ENCODE results near the gene CCNG2. TPM values are rescaled to one million over a fixed set of nuclear protein-coding genes. Genes with fewer than 3 reads are reported as not detected.

Gene CCNG2
- total RNA-seq, 5 donors from 2014 or later (not counting 1 experiment from before 2014, with no cell fraction given) = 18.9 to 25.5 (median 23.0) TPM

- peak overlapping the region; percentile 62 to 92 for H3K4me3 ChIP-seq (ENCODE audit: control insufficient read depth in 1 of 2, extremely low read depth in 1 of 2, low read length in 1 of 2)
Measured at GRCh38 chr4:77155631-77156452, 1.2 kb upstream of the CCNG2 start.

GRCh38 chr4:77156533-77156911 lies 485 bp upstream of the CCNG2 start:
- Mint-ChIP-seq H3K36me3 (peaks cover 4% of the 10 kb centered on the region), H3K4me1 (peaks cover 35 to 51% (median 38%) of the 10 kb centered on the region in 3 donors), H3K4me3 (peak overlapping the region; percentile 94 to 99 (median 95)), H3K27me3 (peaks cover 0 to 3% of the 10 kb centered on the region in 2 donors), H3K9me3 (no peaks in the 10 kb centered on the region), H3K27ac (peak overlapping the region; percentile 94 to 99)
- H3K4me1 ChIP-seq (ENCODE audit: control insufficient read depth in 1 of 2, extremely low read depth in 1 of 2, insufficient read depth in 2 of 2, low read length in 2 of 2) = peaks cover 20 to 34% of the 10 kb centered on the region in 2 experiments
- DNase-seq (peak in 34 of 35 experiments; percentile 88 to 99 (median 97)), ATAC-seq (replicated peaks in 1 of 4) (peak; percentile 93 to 95 (median 94))
- H3K36me3 ChIP-seq (ENCODE audit: control insufficient read depth in 2 of 2, extremely low read depth in 1 of 2, insufficient read depth in 1 of 2, low read length in 1 of 2) = peaks cover 0 to 4% of the 10 kb centered on the region in 2 donors
- ChIA-PET CTCF (interaction anchor here in 1 of 2 donors (1.8 kb wide), 1 partner anchor 47 kb away, joined by 4 read pairs; no protein-coding TSS in a partner anchor), POLR2A (interaction anchor here in 1 of 2 donors (0.5 kb wide), 1 partner anchor 82 kb away, joined by 5 read pairs; no protein-coding TSS in a partner anchor)
- H3K27ac ChIP-seq (ENCODE audit: low read length) = peak overlapping the region; percentile 67
- peak overlapping the region; percentile 74 to 92 for H3K4me3 ChIP-seq (ENCODE audit: control insufficient read depth in 1 of 2, extremely low read depth in 1 of 2, low read length in 1 of 2)
- no peaks in the 10 kb centered on the region for H3K27me3 ChIP-seq (replicated peaks in 1 of 2; ENCODE audit: control insufficient read depth in 2 of 2, extremely low read depth in 1 of 2, insufficient read depth in 2 of 2, low read length in 1 of 2)
- WGBS (ENCODE audit: insufficient coverage) = 0% methylated on average over 17 of the region's 17 CpGs
- no peaks in the 10 kb centered on the region for H3K9me3 ChIP-seq

More at GRCh38 chr4:77155631-77156452, 1.2 kb upstream of the CCNG2 start:
- Mint-ChIP-seq H3K4me1 (peaks cover 35 to 51% (median 38%) of the 10 kb centered on the region in 3 donors), H3K27ac (peak overlapping the region; percentile 94 to 99), H3K4me3 (peak overlapping the region; percentile 94 to 99 (median 95)), H3K27me3 (peaks cover 0 to 3% of the 10 kb centered on the region in 2 donors), H3K36me3 (peaks cover 4% of the 10 kb centered on the region), H3K9me3 (no peaks in the 10 kb centered on the region)
- WGBS (ENCODE audit: insufficient coverage) = 100% methylated on average over 1 of the region's 15 CpGs
- Histone ChIP-seq H3K9me3 (no peaks in the 10 kb centered on the region), H3K27ac (ENCODE audit: low read length) (peak overlapping the region; percentile 40), H3K36me3 (ENCODE audit: control insufficient read depth in 2 of 2, extremely low read depth in 1 of 2, insufficient read depth in 1 of 2, low read length in 1 of 2) (peaks cover 0 to 4% of the 10 kb centered on the region in 2 donors), H3K4me1 (ENCODE audit: control insufficient read depth in 1 of 2, extremely low read depth in 1 of 2, insufficient read depth in 2 of 2, low read length in 2 of 2) (peaks cover 20 to 34% of the 10 kb centered on the region in 2 experiments), H3K27me3 (replicated peaks in 1 of 2; ENCODE audit: control insufficient read depth in 2 of 2, extremely low read depth in 1 of 2, insufficient read depth in 2 of 2, low read length in 1 of 2) (peaks cover 0 to 3% of the 10 kb centered on the region in 2 experiments)
- DNase-seq (no peak), ATAC-seq (replicated peaks in 1 of 4) (no peak)
- POLR2A ChIA-PET = interaction anchor here (0.5 to 1.0 kb wide), 5 partner anchors 12 to 86 kb away, joined by 3 to 5 read pairs (median 4); partner anchors contain the start of gene CCNI (in 1 of the 2)
- CTCF ChIA-PET = interaction anchor here (0.6 to 1.8 kb wide), 6 partner anchors 47 to 1239 kb away, joined by 3 to 7 read pairs (median 4); no protein-coding TSS in a partner anchor

- peaks cover 13% of the 10 kb centered on the region for H3K36me3 Mint-ChIP-seq
- H3K27me3 Mint-ChIP-seq = peaks cover 0 to 3% of the 10 kb centered on the region in 2 donors
- peak overlapping the region; percentile 94 to 99 (median 95) for H3K4me3 Mint-ChIP-seq
- ATAC-seq (replicated peaks in 1 of 4) (peak; percentile 21 to 24 (median 24)), DNase-seq (peak; percentile 29 to 80 (median 63))
- WGBS (ENCODE audit: insufficient coverage) = under 1% methylated on average over 35 of the region's 53 CpGs
- Histone ChIP-seq H3K36me3 (ENCODE audit: control insufficient read depth in 2 of 2, extremely low read depth in 1 of 2, insufficient read depth in 1 of 2, low read length in 1 of 2) (peaks cover 4 to 12% of the 10 kb centered on the region in 2 donors), H3K9me3 (no peaks in the 10 kb centered on the region), H3K27me3 (replicated peaks in 1 of 2; ENCODE audit: control insufficient read depth in 2 of 2, extremely low read depth in 1 of 2, insufficient read depth in 2 of 2, low read length in 1 of 2) (no peaks in the 10 kb centered on the region), H3K4me3 (ENCODE audit: control insufficient read depth in 1 of 2, extremely low read depth in 1 of 2, low read length in 1 of 2) (peak overlapping the region; percentile 74 to 92), H3K4me1 (ENCODE audit: control insufficient read depth in 1 of 2, extremely low read depth in 1 of 2, insufficient read depth in 2 of 2, low read length in 2 of 2) (peaks cover 20 to 31% of the 10 kb centered on the region in 2 experiments), H3K27ac (ENCODE audit: low read length) (peak overlapping the region; percentile 68)
- H3K27ac Mint-ChIP-seq = peak overlapping the region; percentile 88 to 92
- H3K9me3 Mint-ChIP-seq = no peaks in the 10 kb centered on the region
- ChIA-PET POLR2A (interaction anchor here in 1 of 2 donors (1.1 kb wide), 1 partner anchor 81 kb away, joined by 4 read pairs; no protein-coding TSS in a partner anchor), CTCF (interaction anchor here (0.5 to 1.5 kb wide), 3 partner anchors 36 to 705 kb away, joined by 3 to 6 read pairs (median 3); no protein-coding TSS in a partner anchor)
- H3K4me1 Mint-ChIP-seq = peaks cover 40 to 54% (median 46%) of the 10 kb centered on the region in 3 donors
Measured at GRCh38 chr4:77157859-77158486, 966 bp downstream of the CCNG2 start.

- WGBS (ENCODE audit: insufficient coverage) = 8% methylated on average over 3 of the region's 6 CpGs
Measured at GRCh38 chr4:77158487-77158861, 1.5 kb downstream of the CCNG2 start.

GRCh38 chr4:77159806-77160205 lies 2.8 kb downstream of the CCNG2 start:
- ATAC-seq (replicated peaks in 1 of 4) (no peak), DNase-seq (no peak)
- Histone ChIP-seq H3K36me3 (ENCODE audit: control insufficient read depth in 2 of 2, extremely low read depth in 1 of 2, insufficient read depth in 1 of 2, low read length in 1 of 2) (peaks cover 4 to 25% of the 10 kb centered on the region in 2 donors), H3K4me1 (ENCODE audit: control insufficient read depth in 1 of 2, extremely low read depth in 1 of 2, insufficient read depth in 2 of 2, low read length in 2 of 2) (peaks cover 17 to 26% of the 10 kb centered on the region in 2 experiments), H3K27ac (ENCODE audit: low read length) (no peak overlapping the region), H3K9me3 (no peaks in the 10 kb centered on the region), H3K4me3 (ENCODE audit: control insufficient read depth in 1 of 2, extremely low read depth in 1 of 2, low read length in 1 of 2) (no peak overlapping the region), H3K27me3 (replicated peaks in 1 of 2; ENCODE audit: control insufficient read depth in 2 of 2, extremely low read depth in 1 of 2, insufficient read depth in 2 of 2, low read length in 1 of 2) (no peaks in the 10 kb centered on the region)
- H3K9me3 Mint-ChIP-seq = no peaks in the 10 kb centered on the region
- CTCF ChIA-PET = interaction anchor here (0.7 to 1.1 kb wide), 2 partner anchors 93 to 190 kb away, joined by 3 read pairs; no protein-coding TSS in a partner anchor
- H3K27me3 Mint-ChIP-seq = peaks cover 0 to 3% of the 10 kb centered on the region in 2 donors
- H3K36me3 Mint-ChIP-seq = peaks cover 27% of the 10 kb centered on the region
- no peak overlapping the region for H3K4me3 Mint-ChIP-seq
- WGBS (ENCODE audit: insufficient coverage) = no CpG with 5 or more reads among the region's 3 CpGs
- H3K27ac Mint-ChIP-seq = peak overlapping the region in 1 of 2 donors; percentile 69
- H3K4me1 Mint-ChIP-seq = peaks cover 41 to 49% (median 48%) of the 10 kb centered on the region in 3 donors
- POLR2A ChIA-PET = interaction anchor here (0.7 to 0.9 kb wide), 4 partner anchors 14 to 124 kb away, joined by 3 to 7 read pairs (median 4); no protein-coding TSS in a partner anchor

More at GRCh38 chr4:77158487-77158861, 1.5 kb downstream of the CCNG2 start:
- no peaks in the 10 kb centered on the region for H3K27me3 ChIP-seq (replicated peaks in 1 of 2; ENCODE audit: control insufficient read depth in 2 of 2, extremely low read depth in 1 of 2, insufficient read depth in 2 of 2, low read length in 1 of 2)
- Mint-ChIP-seq H3K4me1 (peaks cover 45 to 57% (median 48%) of the 10 kb centered on the region in 3 donors), H3K27ac (peak overlapping the region; percentile 88 to 92), H3K36me3 (peaks cover 18% of the 10 kb centered on the region), H3K4me3 (peak overlapping the region; percentile 94 to 99 (median 95)), H3K27me3 (peaks cover 0 to 3% of the 10 kb centered on the region in 2 donors), H3K9me3 (no peaks in the 10 kb centered on the region)
- peak overlapping the region; percentile 74 to 92 for H3K4me3 ChIP-seq (ENCODE audit: control insufficient read depth in 1 of 2, extremely low read depth in 1 of 2, low read length in 1 of 2)
- no peak for ATAC-seq (replicated peaks in 1 of 4)
- no peaks in the 10 kb centered on the region for H3K9me3 ChIP-seq
- DNase-seq = peak in 11 of 35 experiments; percentile 1 to 19 (median 6)
- H3K4me1 ChIP-seq (ENCODE audit: control insufficient read depth in 1 of 2, extremely low read depth in 1 of 2, insufficient read depth in 2 of 2, low read length in 2 of 2) = peaks cover 17 to 32% of the 10 kb centered on the region in 2 experiments
- peak overlapping the region; percentile 68 for H3K27ac ChIP-seq (ENCODE audit: low read length)
- POLR2A ChIA-PET = no interaction called here
- CTCF ChIA-PET = interaction anchor here (0.5 to 1.5 kb wide), 3 partner anchors 35 to 705 kb away, joined by 3 to 6 read pairs (median 3); no protein-coding TSS in a partner anchor
- peaks cover 4 to 13% of the 10 kb centered on the region in 2 donors for H3K36me3 ChIP-seq (ENCODE audit: control insufficient read depth in 2 of 2, extremely low read depth in 1 of 2, insufficient read depth in 1 of 2, low read length in 1 of 2)

Measured in T-cell (primary cell).